Upper lobe of right lung (tissue), 1 donor: Measurements from ENCODE around the gene ZNF365. TPM values are rescaled to one million over a fixed set of nuclear protein-coding genes. Genes with fewer than 3 reads are reported as not detected.

ENCODE experiments used
- ATAC-seq: fragments of 200-7000 bp; cut with Tn5 transposase; one replicate; pipeline ENCODE4 v1.9.1; 2020; ENCODE audit warnings: mild to moderate bottlenecking, moderate library complexity
- DNase-seq: peaks from one replicate; pipeline ENCODE4 v3.0.0-alpha.2; 2020
- H3K27ac ChIP-seq: fragments of 200-600 bp; one replicate; pipeline ENCODE4 v1.8.0; 2022
- H3K27me3 ChIP-seq: fragments of 200-600 bp; one replicate; pipeline ENCODE4 v1.8.0; 2022; ENCODE audit warnings: mild to moderate bottlenecking
- H3K36me3 ChIP-seq: fragments of 200-600 bp; one replicate; pipeline ENCODE4 v1.8.0; 2022
- H3K4me1 ChIP-seq: fragments of 200-600 bp; one replicate; pipeline ENCODE4 v1.8.0; 2022
- H3K4me3 ChIP-seq: fragments of 200-600 bp; one replicate; pipeline ENCODE4 v1.8.0; 2022; ENCODE audit warnings: mild to moderate bottlenecking
- H3K9me3 ChIP-seq: fragments of 200-600 bp; one replicate; pipeline ENCODE4 v1.8.0; 2022
- CTCF ChIP-seq: fragments of 200-600 bp; IDR thresholded peaks from one replicate; pipeline ENCODE4 v1.8.0; 2022; ENCODE audit warnings: antibody characterized with exemption
- intact Hi-C: fragments of 100-400 bp; cut with DNase I; formaldehyde crosslinking; loops from one replicate; pipeline ENCODE4 v1.11.0; 2022
- total RNA-seq: library from RNA; stranded (reverse); fragmentation: NEBNext Ultra II Directional; extraction: Animal tissue kit (Norgen Biotek cat#: 25700); gene quantifications from one replicate; pipeline ENCODE4 v1.2.1, GENCODE V29; 2021
- donor health status: DM: no; HTN: yes; CAD: no; lungs with severe emphysema.

ZNF365 gene
- total RNA-seq, 1 donor from 2014 or later: 1.3 TPM

DNA sequence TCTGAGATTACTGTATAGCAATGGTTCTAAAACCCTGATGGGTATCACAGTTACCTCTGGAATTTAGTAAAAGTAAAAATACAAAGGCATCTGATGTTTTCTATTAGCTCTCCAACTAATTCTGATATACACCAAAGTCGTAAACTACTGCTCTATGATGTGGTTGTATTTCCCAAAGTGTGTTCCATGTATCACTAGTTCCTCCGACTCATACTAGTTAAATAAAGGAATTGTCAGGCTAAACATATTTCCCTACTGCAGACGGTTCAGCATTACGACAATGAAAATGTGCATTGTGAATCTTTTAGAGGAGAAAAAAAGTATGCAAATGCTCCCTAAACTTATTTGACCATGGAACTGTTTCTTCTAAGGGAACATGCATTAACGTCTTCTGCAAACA lies 38.9 kb downstream of the ZNF365 start:
- Histone ChIP-seq H3K4me3 (no peak overlapping the region), H3K27me3 (no peaks in the 10 kb centered on the region), H3K27ac (no peak overlapping the region), H3K4me1 (no peaks in the 10 kb centered on the region), H3K9me3 (no peaks in the 10 kb centered on the region), H3K36me3 (no peaks in the 10 kb centered on the region)
- no peak for TF ChIP-seq CTCF
- ATAC-seq (no peak), DNase-seq (no peak)
- intact Hi-C loops: no loop called here

DNA sequence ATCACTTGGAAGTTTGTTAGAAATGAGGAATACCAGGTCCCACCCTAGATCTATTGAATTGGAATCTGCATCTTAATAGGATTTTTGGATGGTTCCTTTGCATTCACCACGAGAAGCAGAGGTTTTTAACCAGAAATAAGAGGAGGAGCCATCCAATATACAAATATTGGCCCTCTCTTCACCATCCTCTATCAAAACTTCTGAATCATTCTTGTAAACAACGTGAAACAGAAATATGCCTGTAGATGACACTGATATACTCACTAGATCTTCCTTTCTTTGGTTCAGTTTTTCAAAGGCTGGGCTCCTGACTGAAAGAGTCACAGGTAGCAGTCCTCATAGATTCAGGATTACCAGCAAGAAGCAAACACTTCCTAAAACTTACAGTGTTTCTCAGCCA lies 39.5 kb downstream of the ZNF365 start:
- Histone ChIP-seq H3K4me1 (no peaks in the 10 kb centered on the region), H3K9me3 (no peaks in the 10 kb centered on the region), H3K36me3 (no peaks in the 10 kb centered on the region), H3K27ac (no peak overlapping the region), H3K4me3 (no peak overlapping the region), H3K27me3 (no peaks in the 10 kb centered on the region)
- ATAC-seq: no peak
- no peak for TF ChIP-seq CTCF
- no peak for DNase-seq
- intact Hi-C loops: no loop called here

GRCh38 chr10:62414359-62414758 lies 40.2 kb downstream of the ZNF365 start:
- Histone ChIP-seq H3K36me3 (no peaks in the 10 kb centered on the region), H3K9me3 (no peaks in the 10 kb centered on the region), H3K4me1 (no peaks in the 10 kb centered on the region), H3K27me3 (no peaks in the 10 kb centered on the region), H3K27ac (no peak overlapping the region), H3K4me3 (no peak overlapping the region)
- ATAC-seq (no peak), DNase-seq (no peak)
- intact Hi-C loops: no loop called here
- no peak for TF ChIP-seq CTCF

DNA sequence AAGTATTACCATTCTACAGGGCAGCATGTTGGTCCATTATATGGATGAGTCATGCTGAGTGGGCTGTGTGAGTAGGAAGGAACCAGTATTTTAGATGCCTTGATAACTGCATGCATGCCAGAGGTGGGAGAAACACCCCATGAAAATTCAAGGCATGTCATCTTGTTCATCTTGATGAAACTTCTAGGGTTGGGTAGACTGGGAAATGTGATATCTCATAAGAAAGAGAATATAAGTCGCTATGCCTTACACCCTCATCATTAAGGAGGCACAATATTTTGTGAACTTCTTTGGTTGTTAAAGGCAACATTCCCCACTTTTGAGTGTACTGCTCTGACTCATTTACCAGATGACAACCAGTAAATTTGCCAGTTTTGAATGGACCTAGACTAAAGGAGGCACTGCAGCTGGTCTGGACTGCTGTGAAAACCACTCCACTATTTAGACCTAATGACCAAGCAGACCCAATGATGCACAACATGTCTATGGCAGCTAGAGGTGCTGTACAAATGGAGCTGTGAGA lies 48.0 kb downstream of the ZNF365 start:
- no peaks in the 10 kb centered on the region for H3K9me3 ChIP-seq
- H3K4me1 ChIP-seq: no peaks in the 10 kb centered on the region
- H3K27me3 ChIP-seq: no peaks in the 10 kb centered on the region
- no peak overlapping the region for H3K27ac ChIP-seq
- H3K36me3 ChIP-seq: no peaks in the 10 kb centered on the region
- DNase-seq (no peak), ATAC-seq (no peak)
- TF ChIP-seq CTCF: no peak
- intact Hi-C loops: no loop called here
- H3K4me3 ChIP-seq: no peak overlapping the region

GRCh38 chr10:62424026-62424425 lies 49.9 kb downstream of the ZNF365 start:
- H3K27me3 ChIP-seq: no peaks in the 10 kb centered on the region
- H3K36me3 ChIP-seq: no peaks in the 10 kb centered on the region
- no peak overlapping the region for H3K4me3 ChIP-seq
- no peak for TF ChIP-seq CTCF
- no peak for ATAC-seq
- no peaks in the 10 kb centered on the region for H3K4me1 ChIP-seq
- H3K9me3 ChIP-seq: no peaks in the 10 kb centered on the region
- intact Hi-C loops: no loop called here
- no peak for DNase-seq
- H3K27ac ChIP-seq: no peak overlapping the region

DNA sequence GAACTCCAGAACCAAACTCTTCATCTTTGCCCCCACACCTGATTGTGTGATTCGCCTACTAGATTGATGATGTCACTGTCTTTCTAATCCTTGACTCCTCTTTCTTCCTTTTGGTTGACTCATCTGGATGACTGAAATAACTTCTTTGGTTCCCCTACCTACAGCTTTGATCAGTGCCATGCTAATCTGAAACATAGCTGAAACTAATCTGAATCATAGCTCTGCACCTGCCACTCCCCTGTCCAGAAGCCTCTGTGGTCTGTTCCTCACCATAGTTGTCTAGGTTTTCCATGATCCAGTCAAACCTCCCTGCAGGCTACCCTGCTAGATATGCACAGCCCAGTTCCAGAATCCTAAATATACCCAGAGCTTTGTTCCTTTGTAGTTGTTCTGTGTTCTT lies 51.9 kb downstream of the ZNF365 start:
- ATAC-seq (no peak), DNase-seq (no peak)
- no peaks in the 10 kb centered on the region for H3K36me3 ChIP-seq
- intact Hi-C loops: no loop called here
- no peaks in the 10 kb centered on the region for H3K27me3 ChIP-seq
- H3K27ac ChIP-seq: no peak overlapping the region
- no peaks in the 10 kb centered on the region for H3K4me1 ChIP-seq
- no peaks in the 10 kb centered on the region for H3K9me3 ChIP-seq
- no peak overlapping the region for H3K4me3 ChIP-seq
- TF ChIP-seq CTCF: no peak
